HG03060 (cell line): ENCODE measurements around the gene PTPRU.
"Not testable (repeated sequence)": the region's sequence is repeated elsewhere in the genome, so short reads cannot be mapped to it uniquely, and the experiment has no call there.

ENCODE experiments used
- ATAC-seq: cut with Tn5 transposase; IDR thresholded peaks from one replicate; pipeline ENCODE4 v1.9.1; 2021; ENCODE audit warnings: low read depth, moderate number of reproducible peaks; ENCODE audit not compliant: unreplicated experiment

Gene PTPRU

GRCh38 chr1:29311352-29312030 lies 75.2 kb downstream of the PTPRU start:
- ATAC-seq: no peak

- no peak for ATAC-seq
Observed at GRCh38 chr1:29312469-29313461, 76.4 kb downstream of the PTPRU start.

GRCh38 chr1:29314685-29315084 lies 78.4 kb downstream of the PTPRU start:
- ATAC-seq: not testable (repeated sequence)

GRCh38 chr1:29315262-29315661 lies 78.9 kb downstream of the PTPRU start:
- ATAC-seq: no peak

- no peak for ATAC-seq
Observed at GRCh38 chr1:29315876-29316275, 79.6 kb downstream of the PTPRU start.

GRCh38 chr1:29317063-29317915 lies 81.0 kb downstream of the PTPRU start:
- ATAC-seq: no peak

GRCh38 chr1:29317916-29318530 lies 81.7 kb downstream of the PTPRU start:
- ATAC-seq: no peak

- no peak for ATAC-seq
Observed at GRCh38 chr1:29318724-29319123, 82.4 kb downstream of the PTPRU start.

- ATAC-seq: no peak
Observed at GRCh38 chr1:29319300-29320110, 83.2 kb downstream of the PTPRU start.

- no peak for ATAC-seq
Observed at GRCh38 chr1:29320156-29320940, 84.0 kb downstream of the PTPRU start.

GRCh38 chr1:29321176-29321575 lies 84.9 kb downstream of the PTPRU start:
- ATAC-seq: no peak

GRCh38 chr1:29322147-29322694 lies 85.9 kb downstream of the PTPRU start:
- no peak for ATAC-seq

GRCh38 chr1:29322861-29323585 lies 86.7 kb downstream of the PTPRU start:
- no peak for ATAC-seq

- no peak for ATAC-seq
Observed at GRCh38 chr1:29323636-29324035, 87.3 kb downstream of the PTPRU start.

GRCh38 chr1:29324202-29324601 lies 87.9 kb downstream of the PTPRU start:
- ATAC-seq: no peak

- ATAC-seq: no peak
Observed at GRCh38 chr1:29324771-29325351, 88.5 kb downstream of the PTPRU start.

GRCh38 chr1:29325675-29326074 lies 89.4 kb downstream of the PTPRU start:
- ATAC-seq: no peak
